Tibial nerve (tissue), 4 donors: Measurements from ENCODE around the gene ERFL.
A peak's percentile ranks its signal among the peaks of the same experiment; 100 is the strongest.

ENCODE experiments used
- EP300 ChIP-seq, 2 donors: sonication (generic); formaldehyde crosslinking; IDR thresholded peaks; one replicate each; pipeline ENCODE4 v1.6.1; 2017; ENCODE audit warnings: antibody characterized with exemption in 2 of 2, mild to moderate bottlenecking in 1 of 2
- POLR2A ChIP-seq, 2 donors: fragments of 450-650 bp; IDR thresholded peaks; one replicate each; pipeline ENCODE4 v1.6.1; 2017; ENCODE audit warnings: antibody characterized with exemption in 2 of 2, mild to moderate bottlenecking in 2 of 2, moderate library complexity in 2 of 2
- TF ChIP-seq, protein P1 (sequence below), 5 experiments: fragments of 200-600 bp in 3 of 5; fragments of 450-650 bp in 2 of 5; sonication (generic) in 3 of 5; IDR thresholded peaks; one replicate each; pipeline ENCODE4 v1.5.1; 2016 to 2019; ENCODE audit warnings: antibody characterized with exemption in 5 of 5, mild to moderate bottlenecking in 3 of 5, moderate library complexity in 2 of 5

DNA sequence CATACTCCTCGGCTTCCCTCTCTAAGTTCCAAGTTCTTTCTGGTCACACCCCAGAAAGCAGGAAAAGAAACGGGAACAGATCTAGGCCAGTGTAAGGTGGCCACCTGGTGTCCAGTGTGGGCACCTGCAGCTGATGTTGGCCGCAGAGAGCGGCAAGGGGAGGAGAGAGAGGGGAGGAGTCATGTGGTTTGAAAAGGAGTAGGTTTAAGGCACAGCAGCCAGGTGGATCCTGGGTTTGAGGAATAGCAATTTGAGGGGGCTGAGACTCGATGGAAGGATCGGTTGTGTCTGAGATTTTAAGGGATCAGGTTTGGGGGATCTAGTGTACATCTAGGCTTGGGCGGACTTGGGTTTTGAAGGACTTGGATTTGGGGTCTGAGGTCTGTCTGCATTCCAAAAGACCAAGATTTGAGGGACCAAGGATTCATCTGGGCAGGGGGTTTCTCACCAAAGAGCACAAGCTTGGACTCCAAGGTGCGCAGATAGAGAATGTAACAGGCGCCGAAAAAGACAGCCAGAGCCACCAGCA lies 29.7 kb upstream of the ERFL start:
- TF ChIP-seq, protein P1, sequence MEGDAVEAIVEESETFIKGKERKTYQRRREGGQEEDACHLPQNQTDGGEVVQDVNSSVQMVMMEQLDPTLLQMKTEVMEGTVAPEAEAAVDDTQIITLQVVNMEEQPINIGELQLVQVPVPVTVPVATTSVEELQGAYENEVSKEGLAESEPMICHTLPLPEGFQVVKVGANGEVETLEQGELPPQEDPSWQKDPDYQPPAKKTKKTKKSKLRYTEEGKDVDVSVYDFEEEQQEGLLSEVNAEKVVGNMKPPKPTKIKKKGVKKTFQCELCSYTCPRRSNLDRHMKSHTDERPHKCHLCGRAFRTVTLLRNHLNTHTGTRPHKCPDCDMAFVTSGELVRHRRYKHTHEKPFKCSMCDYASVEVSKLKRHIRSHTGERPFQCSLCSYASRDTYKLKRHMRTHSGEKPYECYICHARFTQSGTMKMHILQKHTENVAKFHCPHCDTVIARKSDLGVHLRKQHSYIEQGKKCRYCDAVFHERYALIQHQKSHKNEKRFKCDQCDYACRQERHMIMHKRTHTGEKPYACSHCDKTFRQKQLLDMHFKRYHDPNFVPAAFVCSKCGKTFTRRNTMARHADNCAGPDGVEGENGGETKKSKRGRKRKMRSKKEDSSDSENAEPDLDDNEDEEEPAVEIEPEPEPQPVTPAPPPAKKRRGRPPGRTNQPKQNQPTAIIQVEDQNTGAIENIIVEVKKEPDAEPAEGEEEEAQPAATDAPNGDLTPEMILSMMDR (IDR thresholded peaks at IDR 0.05), result peak; percentile 53 to 81 (median 71)
- TF ChIP-seq POLR2A (IDR thresholded peaks at IDR 0.05) (no peak), EP300 (IDR thresholded peaks at IDR 0.05) (peak in 1 of 2 donors; percentile 17)
